ENCODE measurements around the gene BMP2K.

BMP2K gene

GRCh38 chr4:78765432-78766006, 10.6 kb upstream of the BMP2K start:
- no peak for DNase-seq

- DNase-seq, result no peak
Observed at GRCh38 chr4:78766026-78766425, 10.1 kb upstream of the BMP2K start.

GRCh38 chr4:78766650-78767049, 9.5 kb upstream of the BMP2K start:
- DNase-seq, result no peak

- DNase-seq, result no peak
Observed at GRCh38 chr4:78767350-78767749, 8.8 kb upstream of the BMP2K start.

GRCh38 chr4:78768452-78769180, 7.5 kb upstream of the BMP2K start:
- peak; percentile 58 for DNase-seq

- peak; percentile 82 for DNase-seq
Observed at GRCh38 chr4:78770091-78770642, 6.0 kb upstream of the BMP2K start.

GRCh38 chr4:78772526-78773091, 3.5 kb upstream of the BMP2K start:
- DNase-seq, result no peak

- DNase-seq, result peak; percentile 51
Observed at GRCh38 chr4:78774417-78774816, 1.7 kb upstream of the BMP2K start.

- DNase-seq, result peak; percentile 86
Observed at GRCh38 chr4:78775303-78776078, 659 bp upstream of the BMP2K start.

GRCh38 chr4:78776729-78777575, 802 bp downstream of the BMP2K start:
- peak; percentile 75 for DNase-seq

GRCh38 chr4:78777576-78777940, 1.4 kb downstream of the BMP2K start:
- no peak for DNase-seq

GRCh38 chr4:78778530-78778929, 2.4 kb downstream of the BMP2K start:
- DNase-seq, result no peak

- DNase-seq, result no peak
Observed at GRCh38 chr4:78779280-78779679, 3.1 kb downstream of the BMP2K start.

GRCh38 chr4:78780093-78780492, 3.9 kb downstream of the BMP2K start:
- peak; percentile 66 for DNase-seq

- DNase-seq, result no peak
Observed at GRCh38 chr4:78781139-78781538, 5.0 kb downstream of the BMP2K start.

GRCh38 chr4:78781924-78782323, 5.8 kb downstream of the BMP2K start:
- no peak for DNase-seq

GRCh38 chr4:78784236-78784865, 8.2 kb downstream of the BMP2K start:
- peak; percentile 70 for DNase-seq

- no peak for DNase-seq
Observed at GRCh38 chr4:78787392-78788006, 11.3 kb downstream of the BMP2K start.

GRCh38 chr4:78788007-78788889, 12.1 kb downstream of the BMP2K start:
- DNase-seq, result no peak
